K562 (cell line): ENCODE measurements around the gene CCDC87. TPM values are rescaled to one million over a fixed set of nuclear protein-coding genes. Genes with fewer than 3 reads are reported as not detected.
A peak's percentile ranks its signal among the peaks of the same experiment; 100 is the strongest.

Experiments
- ATAC-seq: fragments of 200-7000 bp; cut with Tn5 transposase; 3 replicates; pipeline ENCODE4 v1.9.1; 2020; ENCODE audit warnings: moderate library complexity
- BruUV-seq: library from RNA; stranded (reverse); fragments of 400-500 nt; replicated peaks from 2 replicates; lab custom pipeline; 2021; lab: Mats Ljungman, UMichigan
- CTCF ChIA-PET: fragments of 300-600 bp; formaldehyde crosslinking; extraction: SDS; loops from one replicate; lab custom pipeline; 2021; ENCODE audit warnings: low intra/inter-chr PET ratio; lab: Yijun Ruan, JAX
- POLR2A ChIA-PET: fragments of 300-600, 350-650 bp; sonication (Branson Sonifier 250); formaldehyde crosslinking; extraction: SDS; loops from one replicate; lab custom pipeline; 2021; ENCODE audit warnings: antibody characterized with exemption, inconsistent platforms; lab: Yijun Ruan, JAX
- DNase-seq, 4 experiments: peaks; one replicate each; pipeline versions ENCODE4 v3.0.0 to v3.0.0-alpha.2; 2011 to 2018; ENCODE audit warnings: low spot score in 3 of 4, mixed read lengths in 3 of 4; ENCODE audit errors: extremely low read depth in 1 of 4
- FAIRE-seq: peaks from 2 replicates; lab custom pipeline; 2011; peaks lifted over from hg19 to GRCh38; lab: Jason Lieb, UNC
- H2AFZ ChIP-seq: 2 replicates; pipeline ENCODE4 v1.6.0; 2011; ENCODE audit warnings: low read depth, low read length, control low read depth, inconsistent platforms
- H3K27ac ChIP-seq: fragments of 200-600 bp; 3 replicates; pipeline ENCODE4 v1.8.0; 2011; ENCODE audit warnings: low read depth, mild to moderate bottlenecking, control low read depth, inconsistent platforms, low read length, moderate library complexity, mixed read lengths; ENCODE audit errors: extremely low read depth
- H3K27me3 ChIP-seq, 2 experiments: fragments of 300-600 bp in 1 of 2; 2 replicates in 1 of 2; 3 replicates in 1 of 2; pipeline versions ENCODE4 v1.6.0 to v1.8.0; 2011; ENCODE audit warnings: inconsistent platforms in 2 of 2, low read length in 2 of 2, mild to moderate bottlenecking in 1 of 2, mixed read lengths in 1 of 2, moderate library complexity in 1 of 2; ENCODE audit not compliant: control insufficient read depth in 2 of 2, insufficient read depth in 2 of 2
- H3K36me3 ChIP-seq: fragments of 300-600 bp; 3 replicates; pipeline ENCODE4 v1.8.0; 2011; ENCODE audit warnings: mild to moderate bottlenecking, low read length, inconsistent platforms; ENCODE audit not compliant: control insufficient read depth, insufficient read depth
- H3K4me1 ChIP-seq, 2 experiments: fragments of 200-600 bp in 1 of 2; replicated peaks in 1 of 2; 2 replicates in 1 of 2; 3 replicates in 1 of 2; pipeline versions ENCODE4 v1.5.1 to v1.8.0; 2011; ENCODE audit warnings: inconsistent platforms in 2 of 2, low read length in 2 of 2, mild to moderate bottlenecking in 1 of 2, mixed read lengths in 1 of 2, moderate library complexity in 1 of 2; ENCODE audit not compliant: control insufficient read depth in 2 of 2, insufficient read depth in 2 of 2
- H3K4me2 ChIP-seq: 2 replicates; pipeline ENCODE4 v1.6.1; 2011; ENCODE audit warnings: low read length, control low read depth, inconsistent platforms, mixed read lengths; ENCODE audit not compliant: insufficient read depth
- H3K4me3 ChIP-seq: fragments of 200-600 bp; sonication (generic), shearing (Covaris generic); 2 replicates; pipeline ENCODE4 v1.5.1; 2016; ENCODE audit warnings: control low read depth, inconsistent platforms
- H3K79me2 ChIP-seq: fragments of 200-600 bp; 3 replicates; pipeline ENCODE4 v1.8.0; 2011; ENCODE audit warnings: low read length, inconsistent platforms; ENCODE audit not compliant: control insufficient read depth, insufficient read depth
- H3K9ac ChIP-seq, 2 experiments: 2 replicates each; pipeline versions ENCODE4 v1.6.0 to v1.6.1; 2011; ENCODE audit warnings: low read depth in 2 of 2, low read length in 2 of 2, control low read depth in 1 of 2, inconsistent platforms in 1 of 2, mild to moderate bottlenecking in 1 of 2, mixed read lengths in 1 of 2; ENCODE audit not compliant: insufficient read depth in 1 of 2
- H3K9me1 ChIP-seq: one replicate; pipeline ENCODE4 v1.6.0; 2011; ENCODE audit warnings: inconsistent platforms, mild to moderate bottlenecking, low read length, moderate library complexity; ENCODE audit not compliant: control insufficient read depth, insufficient read depth
- H3K9me3 ChIP-seq: replicated peaks from 2 replicates; pipeline ENCODE4 v1.5.1; 2011; ENCODE audit warnings: low read depth, low read length, inconsistent platforms; ENCODE audit not compliant: control insufficient read depth, insufficient read depth
- H4K20me1 ChIP-seq: replicated peaks from 2 replicates; pipeline ENCODE4 v1.6.1; 2011; ENCODE audit warnings: low read length, inconsistent platforms, mixed read lengths; ENCODE audit not compliant: control insufficient read depth, insufficient read depth
- GATA2 ChIP-seq: sonication (generic); formaldehyde crosslinking; IDR thresholded peaks from 2 replicates; pipeline ENCODE4 v1.4.0; 2020; ENCODE audit warnings: mild to moderate bottlenecking, missing genetic modification reagents
- MCM7 ChIP-seq, 2 experiments: fragments of 450-650 bp; IDR thresholded peaks; 2 replicates each; pipeline ENCODE4 v1.6.1; 2016 to 2018
- PREB ChIP-seq: sonication (generic); formaldehyde crosslinking; IDR thresholded peaks from 2 replicates; pipeline ENCODE4 v1.8.1; 2023; ENCODE audit warnings: mild to moderate bottlenecking, missing genetic modification reagents
- TARDBP ChIP-seq: fragments of 450-650 bp; IDR thresholded peaks from 2 replicates; pipeline ENCODE4 v1.6.1; 2016
- TCF7 ChIP-seq: sonication (generic); IDR thresholded peaks from 2 replicates; pipeline ENCODE4 v1.6.1; 2016; ENCODE audit warnings: antibody characterized with exemption, borderline replicate concordance
- ZNF121 ChIP-seq: sonication (generic); formaldehyde crosslinking; conservative IDR thresholded peaks from 2 replicates; pipeline ENCODE4 v1.8.0; 2022; ENCODE audit warnings: missing genetic modification reagents
- ZNF668 ChIP-seq: fragments of 250-450 bp; sonication (Bioruptor Pico); IDR thresholded peaks from 2 replicates; pipeline ENCODE4 v1.8.0; 2022; ENCODE audit warnings: mild to moderate bottlenecking, inconsistent platforms
- ZNF695 ChIP-seq: fragments of 450-650 bp; formaldehyde crosslinking; IDR thresholded peaks from 2 replicates; pipeline ENCODE4 v1.4.0; 2020; ENCODE audit warnings: mild to moderate bottlenecking, moderate library complexity
- WGBS: fragments of 100-300 bp; shearing (Covaris generic); methylation state at CpG from one replicate; pipeline ENCODE4 v1.1.6; 2016; ENCODE audit warnings: low coverage, mixed read lengths; ENCODE audit not compliant: insufficient coverage; ENCODE audit errors: missing lambda C conversion rate; 5-methylcytosine and 5-hydroxymethylcytosine counted together
- in situ Hi-C: fragments of 300-500 bp; cut with MboI; formaldehyde crosslinking; loops from 4 replicates; pipeline ENCODE4 v1.15.0; 2018; ENCODE audit warnings: inconsistent platforms, mixed read lengths
- intact Hi-C: fragments of 100-400 bp; cut with micrococcal nuclease; formaldehyde crosslinking; loops from 2 replicates; pipeline ENCODE4 v1.14.2; 2022
- polyA plus RNA-seq, 8 experiments: library from polyadenylated mRNA; depleted of rRNA in 4 of 8; stranded (reverse) in 5 of 8; unstranded in 3 of 8; fragments of >200 nt; fragmentation: Nextera tagmentation in 2 of 8; fragmentation: Illumina TruSeq in 1 of 8; extraction: Ambion mirVana in 2 of 8; extraction: Trizol in 1 of 8; gene quantifications; 2 replicates each; pipeline versions ENCODE4 v1.2.1 to v1.2.3, GENCODE V29; 2011 to 2014; ENCODE audit warnings: inconsistent platforms in 1 of 8, missing spikeins in 1 of 8
- total RNA-seq, 7 experiments: library from RNA; depleted of rRNA in 6 of 7; stranded (reverse); fragments of >200 nt in 6 of 7; fragmentation: Illumina TruSeq in 2 of 7; extraction: Trizol in 2 of 7; gene quantifications; 2 replicates each; pipeline versions ENCODE4 v1.2.1 to v1.2.3, GENCODE V29; 2011 to 2021; ENCODE audit warnings: low replicate concordance in 1 of 7

CCDC87 gene
- total and polyA plus RNA-seq, 9 of the 15 experiments (the other 6 are each of a cell fraction or from before 2014, with no cell fraction given): 0.03 to 0.44 (median 0.15) TPM; not detected in 1

GRCh38 chr11:66581261-66581660, 11.6 kb downstream of the CCDC87 start:
- Histone ChIP-seq H3K27ac (no peak overlapping the region), H3K79me2 (no peaks in the 10 kb centered on the region), H3K9me3 (peaks cover 3% of the 10 kb centered on the region; the same call in 1 of the 2 replicates), H3K9ac (no peak overlapping the region), H3K27me3 (0 out of 5 replicates have a peak, but pooled peaks cover 0 to 3% of the 10 kb centered on the region in 2 experiments), H3K4me2 (no peak overlapping the region), H2AFZ (no peak overlapping the region), H3K4me1 (peaks cover 3 to 5% of the 10 kb centered on the region in 2 experiments; a peak in 2 of 5 replicates), H4K20me1 (no peaks in the 10 kb centered on the region), H3K36me3 (no peaks in the 10 kb centered on the region), H3K4me3 (no peak overlapping the region), H3K9me1 (no peaks in the 10 kb centered on the region)
- ChIA-PET POLR2A (interaction anchor here (0.5 to 1.2 kb wide), 5 partner anchors 32 to 311 kb away, joined by 3 to 4 read pairs (median 3); no protein-coding TSS in a partner anchor), CTCF (no interaction called here)
- in situ Hi-C loops: no loop called here
- ATAC-seq (no peak), DNase-seq (no peak), FAIRE-seq (no peak)
- 35% methylated on average over 3 of the region's 3 CpGs for WGBS
- BruUV-seq: no TSS peak
- no peak for TF ChIP-seq GATA2 (CRISPR knock-in tag)
- TF ChIP-seq ZNF668: no peak
- no peak for TF ChIP-seq PREB (CRISPR knock-in tag)
- TF ChIP-seq ZNF695 (CRISPR knock-in tag): no peak
- no peak for TF ChIP-seq TCF7
- no peak for TF ChIP-seq MCM7 (IDR thresholded peaks at IDR 0.05)
- peak; percentile 66 for TF ChIP-seq ZNF121 (CRISPR knock-in tag)
- TF ChIP-seq TARDBP: no peak
- intact Hi-C loops: no loop called here
